ENCODE results near the gene SUMO4.

Gene SUMO4

DNA sequence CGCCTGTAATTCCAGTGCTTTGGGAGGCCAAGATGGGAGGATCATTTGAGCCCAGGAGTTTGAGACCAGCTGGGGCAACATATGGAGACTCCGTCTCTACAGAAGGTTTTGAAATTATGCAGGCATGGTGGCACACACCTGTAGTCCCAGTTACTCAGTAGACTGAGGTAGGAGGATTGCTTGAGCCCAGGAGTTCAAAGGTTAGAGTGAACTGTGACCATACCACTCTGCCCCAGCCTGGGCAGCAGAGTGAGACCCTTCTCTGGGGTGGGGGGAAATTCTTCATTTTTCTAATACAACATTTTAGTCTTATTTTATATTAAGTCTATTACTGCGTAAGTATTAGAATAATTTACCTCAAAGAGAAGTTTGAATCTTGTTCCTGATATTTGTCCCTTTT is 20.1 kb upstream of the SUMO4 start:
- TF ChIP-seq, protein P1, sequence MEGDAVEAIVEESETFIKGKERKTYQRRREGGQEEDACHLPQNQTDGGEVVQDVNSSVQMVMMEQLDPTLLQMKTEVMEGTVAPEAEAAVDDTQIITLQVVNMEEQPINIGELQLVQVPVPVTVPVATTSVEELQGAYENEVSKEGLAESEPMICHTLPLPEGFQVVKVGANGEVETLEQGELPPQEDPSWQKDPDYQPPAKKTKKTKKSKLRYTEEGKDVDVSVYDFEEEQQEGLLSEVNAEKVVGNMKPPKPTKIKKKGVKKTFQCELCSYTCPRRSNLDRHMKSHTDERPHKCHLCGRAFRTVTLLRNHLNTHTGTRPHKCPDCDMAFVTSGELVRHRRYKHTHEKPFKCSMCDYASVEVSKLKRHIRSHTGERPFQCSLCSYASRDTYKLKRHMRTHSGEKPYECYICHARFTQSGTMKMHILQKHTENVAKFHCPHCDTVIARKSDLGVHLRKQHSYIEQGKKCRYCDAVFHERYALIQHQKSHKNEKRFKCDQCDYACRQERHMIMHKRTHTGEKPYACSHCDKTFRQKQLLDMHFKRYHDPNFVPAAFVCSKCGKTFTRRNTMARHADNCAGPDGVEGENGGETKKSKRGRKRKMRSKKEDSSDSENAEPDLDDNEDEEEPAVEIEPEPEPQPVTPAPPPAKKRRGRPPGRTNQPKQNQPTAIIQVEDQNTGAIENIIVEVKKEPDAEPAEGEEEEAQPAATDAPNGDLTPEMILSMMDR (IDR thresholded peaks at IDR 0.05): no peak

DNA sequence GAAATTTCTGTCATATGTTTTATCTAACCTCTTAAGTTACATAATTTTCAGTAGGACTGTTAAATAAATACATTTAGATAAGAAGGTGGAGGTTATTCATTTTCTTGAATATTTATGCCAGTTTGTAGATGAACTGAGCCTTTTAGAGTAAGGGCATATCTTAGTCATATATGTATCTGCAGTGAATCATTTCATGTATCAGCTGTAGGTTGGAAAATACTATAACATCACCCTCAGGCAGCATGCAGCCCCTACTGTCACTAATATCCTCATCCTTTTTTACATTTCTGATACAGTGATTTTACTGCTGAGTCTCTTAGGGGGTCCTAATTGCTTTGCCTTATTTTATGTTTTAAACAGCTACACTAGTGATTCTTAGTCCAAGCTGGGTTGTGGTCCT is 19.5 kb upstream of the SUMO4 start:
- TF ChIP-seq, protein P1 (IDR thresholded peaks at IDR 0.05): no peak

DNA sequence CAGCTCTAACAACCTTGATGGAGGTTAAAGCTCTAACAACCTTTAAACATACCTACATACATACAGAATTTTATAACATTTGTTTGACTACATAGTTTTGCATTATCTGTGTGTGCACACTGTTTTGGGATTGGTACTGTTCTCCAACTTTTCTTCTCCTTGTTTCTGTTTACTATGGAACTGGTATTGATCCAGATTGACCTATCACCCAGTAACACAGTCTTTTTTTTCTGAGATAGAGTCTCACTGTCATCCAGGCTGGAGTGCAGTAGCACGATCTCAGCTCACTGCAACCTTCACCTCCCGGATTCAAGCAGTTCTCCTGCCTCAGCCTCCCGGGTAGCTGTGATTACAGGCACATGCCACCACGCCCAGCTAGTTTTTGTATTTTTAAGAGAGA is 16.7 kb upstream of the SUMO4 start:
- TF ChIP-seq, protein P1 (IDR thresholded peaks at IDR 0.05): no peak

DNA sequence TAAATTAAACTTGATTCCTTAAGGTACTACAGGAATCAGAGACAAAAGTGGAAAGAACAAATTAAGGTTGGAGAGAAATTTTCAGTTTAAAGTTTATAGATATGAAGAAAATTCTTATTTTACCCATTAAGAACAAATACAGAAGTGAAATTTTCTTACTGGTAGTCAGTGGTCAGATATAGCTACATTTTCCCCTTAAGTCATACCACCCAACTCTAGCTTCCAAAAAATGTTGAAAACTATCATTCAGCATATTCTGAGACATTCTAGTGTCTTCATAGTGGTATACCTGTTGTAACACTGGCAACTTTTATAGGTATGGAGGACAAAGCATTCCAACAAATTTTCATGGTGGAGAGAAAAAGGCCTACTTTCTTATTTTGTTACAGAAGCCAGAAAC is 15.6 kb upstream of the SUMO4 start:
- TF ChIP-seq, protein P1 (IDR thresholded peaks at IDR 0.05): no peak

DNA sequence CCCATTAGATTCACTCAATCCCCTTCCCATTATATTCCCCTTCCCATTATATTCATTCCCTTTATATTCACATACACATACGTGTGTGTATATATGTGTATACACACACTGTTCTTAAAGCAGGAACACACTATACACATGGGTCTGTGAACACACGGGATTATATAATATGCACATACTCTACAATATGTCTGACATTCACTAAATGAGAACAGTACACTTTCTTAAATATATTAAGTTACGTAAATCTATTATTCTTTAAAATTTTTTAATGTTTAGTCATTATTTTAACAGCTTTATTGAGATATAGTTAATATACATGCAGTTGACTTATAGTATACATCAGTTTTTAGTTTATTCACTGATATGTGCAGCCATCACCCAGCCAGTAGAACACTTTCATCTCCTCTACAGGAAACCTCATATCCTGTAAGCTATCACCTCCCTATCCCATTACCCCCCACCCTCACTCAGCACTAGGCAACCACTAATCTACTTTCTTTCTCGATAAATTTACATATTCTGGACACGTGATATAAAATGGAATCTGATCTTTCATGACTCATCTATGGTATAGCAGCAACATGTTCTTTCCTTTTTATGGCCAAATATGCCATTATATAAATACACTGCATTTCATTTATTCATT is 13.9 kb upstream of the SUMO4 start:
- TF ChIP-seq, protein P1 (IDR thresholded peaks at IDR 0.05): no peak

DNA sequence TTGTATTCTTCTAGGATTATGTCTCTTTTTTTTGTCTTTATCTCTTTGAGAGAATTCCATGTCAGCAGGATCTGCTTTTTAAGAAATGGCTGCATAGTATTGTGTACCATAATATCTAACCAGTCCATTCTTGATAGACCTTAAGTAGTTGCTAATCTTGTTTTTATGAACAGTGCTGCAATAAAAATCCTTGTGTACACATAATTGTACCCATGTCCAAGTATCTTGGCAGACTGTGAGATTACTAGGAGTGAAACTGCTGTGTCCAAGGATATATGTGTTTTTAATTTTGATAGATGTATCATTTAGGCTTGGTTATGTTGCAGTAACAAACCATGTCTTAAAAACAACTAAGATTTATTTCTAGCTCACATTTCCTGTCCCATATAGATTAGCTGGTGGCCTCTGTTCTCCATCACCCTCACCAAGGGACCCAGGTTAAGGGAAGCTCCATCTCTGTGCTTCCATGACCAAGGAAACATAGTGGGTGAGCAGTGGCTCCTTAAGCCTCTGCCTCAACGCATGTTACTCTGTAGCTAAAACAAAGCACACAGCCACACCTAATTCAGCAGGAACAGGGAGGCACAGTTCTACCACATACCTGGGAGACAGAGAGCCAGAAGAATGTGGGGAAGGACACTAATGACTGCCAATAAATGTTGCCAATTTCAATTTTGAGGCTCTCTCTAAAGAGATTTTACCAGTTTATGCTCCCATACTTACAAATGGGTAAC is 12.1 kb upstream of the SUMO4 start:
- TF ChIP-seq, protein P1 (IDR thresholded peaks at IDR 0.05): no peak

DNA sequence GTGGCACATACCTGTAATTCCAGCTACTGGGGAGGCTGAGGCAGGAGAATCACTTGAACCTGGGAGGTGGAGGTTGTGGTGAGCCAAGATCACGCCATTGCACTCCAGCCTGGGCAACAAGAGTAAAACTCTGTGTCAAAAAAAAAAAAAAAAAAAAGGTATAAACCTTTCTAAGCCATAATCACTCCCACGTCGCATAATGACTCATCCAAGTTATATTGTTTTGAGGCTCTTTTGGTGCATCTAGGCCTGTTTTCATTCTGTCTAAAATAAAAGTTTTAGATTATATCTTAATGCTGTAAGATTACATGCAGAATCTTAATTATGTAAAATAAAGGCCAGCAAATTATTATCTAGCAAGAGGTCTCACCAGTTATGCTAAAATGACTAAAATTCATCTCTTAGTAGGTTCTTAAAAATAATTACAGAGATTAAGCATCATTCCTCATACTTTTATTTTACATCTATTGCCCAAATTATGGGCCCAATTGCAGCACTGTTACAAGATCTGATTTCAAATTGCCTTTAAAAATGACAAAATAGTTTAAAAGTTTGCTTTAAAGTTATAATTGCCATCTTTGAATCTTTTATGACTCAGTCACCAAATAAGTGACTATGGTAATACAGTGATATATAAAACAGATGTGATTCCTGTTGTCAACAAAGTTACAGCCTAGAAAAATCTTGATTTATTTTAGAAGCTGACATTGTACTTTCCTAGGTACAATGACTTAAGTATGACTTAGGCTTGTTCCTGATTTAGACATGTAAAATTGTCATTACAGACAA is 10.4 kb upstream of the SUMO4 start:
- TF ChIP-seq, protein P1 (IDR thresholded peaks at IDR 0.05): no peak

Data from LNCAP (cell line).